Neural cell (in vitro differentiated cells): ENCODE data around the gene TMEM247. TPM values are rescaled to one million over a fixed set of nuclear protein-coding genes. Genes with fewer than 3 reads are reported as not detected.

ENCODE experiments used
- H2AFZ ChIP-seq: fragments of 200-600, 300-800 bp; sonication (generic), shearing (Covaris generic); 2 replicates; pipeline ENCODE4 v1.6.0; 2014; ENCODE audit warnings: low read depth, mild to moderate bottlenecking, antibody characterized with exemption, low read length, moderate library complexity
- H3F3A ChIP-seq: fragments of 200-600 bp; shearing (Covaris generic); 2 replicates; pipeline ENCODE4 v1.6.1; 2016; ENCODE audit warnings: mild to moderate bottlenecking, moderate library complexity, mixed read lengths, antibody characterized with exemption, low read length; ENCODE audit not compliant: insufficient read depth, poor library complexity, severe bottlenecking
- H3K27ac ChIP-seq: fragments of 200-600, 300-800 bp; sonication (generic), shearing (Covaris generic); 2 replicates; pipeline ENCODE4 v1.5.1; 2014; ENCODE audit warnings: mild to moderate bottlenecking, low read length, moderate library complexity
- H3K27me3 ChIP-seq: fragments of 300-800, 200-600 bp; sonication (generic), shearing (Covaris generic); 2 replicates; pipeline ENCODE4 v1.6.0; 2014; ENCODE audit warnings: mild to moderate bottlenecking, low read depth, low read length, moderate library complexity; ENCODE audit not compliant: insufficient read depth
- H3K36me3 ChIP-seq: fragments of 300-800, 200-600 bp; sonication (generic), shearing (Covaris generic); 2 replicates; pipeline ENCODE4 v1.5.1; 2014; ENCODE audit warnings: mild to moderate bottlenecking, antibody characterized with exemption, low read length, moderate library complexity; ENCODE audit not compliant: insufficient read depth
- H3K4me2 ChIP-seq: fragments of 300-800, 200-600 bp; sonication (generic), shearing (Covaris generic); 2 replicates; pipeline ENCODE4 v1.6.0; 2014; ENCODE audit warnings: mild to moderate bottlenecking, low read length
- H3K4me3 ChIP-seq: fragments of 300-800, 200-600 bp; sonication (generic), shearing (Covaris generic); 2 replicates; pipeline ENCODE4 v1.5.1; 2014; ENCODE audit warnings: mild to moderate bottlenecking, low read length, moderate library complexity
- H3K79me2 ChIP-seq: fragments of 200-600 bp; shearing (Covaris generic); replicated peaks from 2 replicates; pipeline ENCODE4 v1.6.0; 2014; ENCODE audit warnings: mild to moderate bottlenecking, low read length, moderate library complexity; ENCODE audit not compliant: insufficient read depth
- H3K9ac ChIP-seq: fragments of 300-800, 200-600 bp; sonication (generic), shearing (Covaris generic); 2 replicates; pipeline ENCODE4 v1.6.1; 2016; ENCODE audit warnings: mild to moderate bottlenecking, low read length, mixed read lengths
- H3K9me2 ChIP-seq: fragments of 200-600 bp; shearing (Covaris generic); 2 replicates; pipeline ENCODE4 v1.6.1; 2016; ENCODE audit warnings: mild to moderate bottlenecking, low read length, mixed read lengths; ENCODE audit not compliant: insufficient read depth
- H3K9me3 ChIP-seq: fragments of 200-600, 300-800 bp; sonication (generic), shearing (Covaris generic); 2 replicates; pipeline ENCODE4 v1.6.1; 2016; ENCODE audit warnings: mild to moderate bottlenecking, mixed run types, low read length, moderate library complexity, mixed read lengths
- H4K20me1 ChIP-seq: fragments of 200-600 bp; shearing (Covaris generic); 2 replicates; pipeline ENCODE4 v1.6.1; 2016; ENCODE audit warnings: mild to moderate bottlenecking, mixed run types; ENCODE audit not compliant: insufficient read depth
- CTCF ChIP-seq: fragments of 450-650 bp; IDR thresholded peaks from 2 replicates; pipeline ENCODE4 v1.5.1; 2014; ENCODE audit warnings: antibody characterized with exemption, mild to moderate bottlenecking, moderate library complexity; ENCODE audit not compliant: poor library complexity, severe bottlenecking
- EP300 ChIP-seq: fragments of 450-650 bp; conservative IDR thresholded peaks from 2 replicates; pipeline ENCODE4 v1.6.1; 2014; ENCODE audit warnings: antibody characterized with exemption, mild to moderate bottlenecking, moderate library complexity; ENCODE audit not compliant: poor library complexity, severe bottlenecking
- EZH2 ChIP-seq: fragments of 200-600, 300-800 bp; shearing (Covaris generic), sonication (generic); IDR thresholded peaks from 2 replicates; pipeline ENCODE4 v1.6.1; 2014; ENCODE audit warnings: antibody characterized with exemption, low read length, borderline replicate concordance, mild to moderate bottlenecking; ENCODE audit not compliant: insufficient read depth, poor library complexity, severe bottlenecking
- MXI1 ChIP-seq: fragments of 450-650 bp; conservative IDR thresholded peaks from 2 replicates; pipeline ENCODE4 v1.6.1; 2014; ENCODE audit warnings: antibody characterized with exemption, mild to moderate bottlenecking; ENCODE audit not compliant: poor library complexity, severe bottlenecking
- POLR2AphosphoS5 ChIP-seq: IDR thresholded peaks from 2 replicates; pipeline ENCODE4 v1.6.1; 2012
- RAD21 ChIP-seq: fragments of 450-650 bp; conservative IDR thresholded peaks from 2 replicates; pipeline ENCODE4 v1.6.1; 2014; ENCODE audit warnings: antibody characterized with exemption, mild to moderate bottlenecking, moderate library complexity
- REST ChIP-seq: IDR thresholded peaks from 2 replicates; pipeline ENCODE4 v1.6.1; 2012; ENCODE audit warnings: borderline replicate concordance
- SMC3 ChIP-seq: fragments of 450-650 bp; conservative IDR thresholded peaks from 2 replicates; pipeline ENCODE4 v1.6.1; 2014; ENCODE audit warnings: antibody characterized with exemption, mild to moderate bottlenecking, moderate library complexity; ENCODE audit not compliant: poor library complexity
- TAF1 ChIP-seq: IDR thresholded peaks from 2 replicates; pipeline ENCODE4 v1.6.1; 2012; ENCODE audit warnings: low read depth
- polyA plus RNA-seq: library from polyadenylated mRNA; depleted of rRNA; stranded (reverse); fragments of >200 nt; gene quantifications from 2 replicates; pipeline ENCODE4 v1.2.3, GENCODE V29; 2014

TMEM247 gene
- polyA plus RNA-seq, 1 donor from 2014 or later = not detected

- peak overlapping the region; percentile 100 for H3K27ac ChIP-seq
- peak overlapping the region; percentile 48 for H3K4me2 ChIP-seq
- H3F3A ChIP-seq = no peaks in the 10 kb centered on the region
- no peaks in the 10 kb centered on the region for H3K9me3 ChIP-seq
- no peaks in the 10 kb centered on the region for H3K79me2 ChIP-seq
- no peak for TF ChIP-seq POLR2AphosphoS5
- no peak for TF ChIP-seq MXI1
- TF ChIP-seq TAF1 = no peak
- H3K9me2 ChIP-seq = no peaks in the 10 kb centered on the region
- H3K36me3 ChIP-seq = no peaks in the 10 kb centered on the region
- no peaks in the 10 kb centered on the region for H4K20me1 ChIP-seq
- H2AFZ ChIP-seq = peak overlapping the region; percentile 89
- H3K27me3 ChIP-seq = no peaks in the 10 kb centered on the region
- H3K9ac ChIP-seq = peak overlapping the region; percentile 84
- H3K4me3 ChIP-seq = peak overlapping the region; percentile 41
Measured at GRCh38 chr2:46494596-46494995, 15.2 kb downstream of the TMEM247 start.

DNA sequence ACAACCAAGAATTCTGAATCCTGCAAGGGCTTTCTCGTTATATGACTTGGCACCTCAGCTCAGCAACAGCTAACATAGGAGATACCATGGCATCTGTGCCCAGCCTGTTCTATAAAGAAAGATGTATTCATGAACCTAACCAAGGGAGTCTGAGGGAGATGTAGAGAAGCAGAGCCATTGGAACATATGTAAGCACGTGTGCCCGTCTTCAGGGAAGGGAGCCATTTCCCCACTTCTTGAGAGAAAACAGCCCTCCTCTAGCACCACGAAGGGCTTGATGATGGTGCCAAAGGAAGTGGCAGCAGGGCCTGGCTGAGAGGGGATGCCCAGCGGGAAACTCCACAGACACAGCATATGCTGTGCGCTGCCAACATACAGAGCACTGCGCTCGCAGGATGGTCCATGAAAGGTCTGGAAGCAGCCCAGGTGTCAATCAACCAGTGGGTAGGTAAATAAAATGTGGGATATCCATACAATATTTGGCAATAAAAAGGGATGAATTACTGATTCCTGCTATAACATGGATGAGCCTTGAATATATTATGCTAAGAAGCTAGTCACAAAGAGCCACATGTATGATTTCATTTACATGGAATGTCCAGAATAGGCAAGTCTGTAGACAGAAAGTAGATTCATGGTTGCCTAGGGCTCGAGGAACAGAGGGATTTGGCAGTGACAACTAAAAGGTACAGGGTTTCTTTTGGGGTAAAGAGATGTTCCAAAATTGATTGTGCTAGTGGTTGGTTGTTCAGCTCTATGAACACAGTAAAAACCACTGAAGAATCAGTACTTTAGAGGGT, 16.1 kb downstream of the TMEM247 start:
- TF ChIP-seq POLR2AphosphoS5 (no peak), MXI1 (no peak), SMC3 (no peak), REST (no peak), EP300 (no peak), RAD21 (no peak), CTCF (no peak)
- Histone ChIP-seq H4K20me1 (no peaks in the 10 kb centered on the region), H3K27ac (no peak overlapping the region), H3K4me3 (no peak overlapping the region), H3K4me2 (no peak overlapping the region), H3K27me3 (no peaks in the 10 kb centered on the region), H3K9me3 (no peaks in the 10 kb centered on the region), H3K9me2 (no peaks in the 10 kb centered on the region), H3K36me3 (no peaks in the 10 kb centered on the region), H3K79me2 (no peaks in the 10 kb centered on the region), H2AFZ (no peak overlapping the region), H3K9ac (no peak overlapping the region), H3F3A (peaks cover 2% of the 10 kb centered on the region)

DNA sequence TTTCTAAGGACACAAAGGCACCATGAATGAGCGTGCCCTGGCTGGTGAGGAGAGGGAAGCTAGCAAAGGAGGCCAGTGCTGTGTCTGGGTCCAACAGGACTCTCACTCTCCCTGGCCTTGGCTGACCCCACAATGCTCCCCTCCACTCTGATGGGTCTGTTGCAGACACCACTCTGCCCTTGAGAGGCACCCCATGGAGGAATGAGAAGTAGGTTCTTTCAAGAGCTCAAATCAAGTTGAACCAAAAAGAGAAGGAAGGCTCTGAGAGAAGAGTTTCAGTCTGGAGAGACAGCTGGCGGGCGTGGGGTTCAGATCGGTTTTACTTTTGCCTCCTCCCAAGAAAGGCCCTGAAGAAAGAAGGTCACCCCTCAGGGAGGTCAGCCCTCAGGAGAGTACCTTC, 18.4 kb downstream of the TMEM247 start:
- Histone ChIP-seq H3K9me3 (no peaks in the 10 kb centered on the region), H3K27ac (no peak overlapping the region), H3K9me2 (no peaks in the 10 kb centered on the region), H3K79me2 (no peaks in the 10 kb centered on the region), H3K27me3 (no peaks in the 10 kb centered on the region), H3K9ac (no peak overlapping the region), H3F3A (peaks cover 2% of the 10 kb centered on the region), H4K20me1 (no peaks in the 10 kb centered on the region), H3K36me3 (no peaks in the 10 kb centered on the region), H3K4me2 (no peak overlapping the region), H3K4me3 (no peak overlapping the region), H2AFZ (no peak overlapping the region)
- TF ChIP-seq MXI1 (no peak), CTCF (no peak), SMC3 (no peak), RAD21 (no peak), TAF1 (no peak), REST (no peak), EP300 (no peak), EZH2 (no peak), POLR2AphosphoS5 (no peak)
